ENCODE measurements around the gene WNT5B.

DNA sequence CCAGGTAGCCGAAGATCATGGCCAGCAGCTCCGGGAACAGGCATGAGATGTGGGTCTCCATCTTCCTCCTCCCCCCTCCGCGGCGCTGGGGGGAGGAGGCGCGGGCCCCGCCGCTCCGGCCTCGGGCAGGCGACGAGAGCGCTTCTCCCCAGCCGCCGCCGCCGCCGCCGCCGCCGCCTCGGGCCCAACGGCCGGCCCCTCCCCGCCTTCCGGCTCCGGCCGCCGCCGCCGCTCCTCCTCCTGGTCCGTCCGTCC, 35.1 kb upstream of the WNT5B start:
- TF ChIP-seq, protein P1, sequence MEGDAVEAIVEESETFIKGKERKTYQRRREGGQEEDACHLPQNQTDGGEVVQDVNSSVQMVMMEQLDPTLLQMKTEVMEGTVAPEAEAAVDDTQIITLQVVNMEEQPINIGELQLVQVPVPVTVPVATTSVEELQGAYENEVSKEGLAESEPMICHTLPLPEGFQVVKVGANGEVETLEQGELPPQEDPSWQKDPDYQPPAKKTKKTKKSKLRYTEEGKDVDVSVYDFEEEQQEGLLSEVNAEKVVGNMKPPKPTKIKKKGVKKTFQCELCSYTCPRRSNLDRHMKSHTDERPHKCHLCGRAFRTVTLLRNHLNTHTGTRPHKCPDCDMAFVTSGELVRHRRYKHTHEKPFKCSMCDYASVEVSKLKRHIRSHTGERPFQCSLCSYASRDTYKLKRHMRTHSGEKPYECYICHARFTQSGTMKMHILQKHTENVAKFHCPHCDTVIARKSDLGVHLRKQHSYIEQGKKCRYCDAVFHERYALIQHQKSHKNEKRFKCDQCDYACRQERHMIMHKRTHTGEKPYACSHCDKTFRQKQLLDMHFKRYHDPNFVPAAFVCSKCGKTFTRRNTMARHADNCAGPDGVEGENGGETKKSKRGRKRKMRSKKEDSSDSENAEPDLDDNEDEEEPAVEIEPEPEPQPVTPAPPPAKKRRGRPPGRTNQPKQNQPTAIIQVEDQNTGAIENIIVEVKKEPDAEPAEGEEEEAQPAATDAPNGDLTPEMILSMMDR (conservative IDR thresholded peaks at IDR 0.05): no peak
- no peak for TF ChIP-seq EZH2 (IDR thresholded peaks at IDR 0.05; ENCODE audit: low read depth)
